Activated CD4-positive, alpha-beta T cell treated with anti-CD3 and anti-CD28 coated beads for 24 hours (primary cell): Measurements from ENCODE around the gene CHPF2.
A peak's percentile ranks its signal among the peaks of the same experiment; 100 is the strongest.

Source experiments
- DNase-seq, 2 donors: peaks; one replicate each; pipeline ENCODE4 v3.0.0-alpha.2; 2020; ENCODE audit warnings: low read depth in 2 of 2

Gene CHPF2

GRCh38 chr7:151206914-151207313 is 25.4 kb upstream of the CHPF2 start:
- no peak for DNase-seq

DNA sequence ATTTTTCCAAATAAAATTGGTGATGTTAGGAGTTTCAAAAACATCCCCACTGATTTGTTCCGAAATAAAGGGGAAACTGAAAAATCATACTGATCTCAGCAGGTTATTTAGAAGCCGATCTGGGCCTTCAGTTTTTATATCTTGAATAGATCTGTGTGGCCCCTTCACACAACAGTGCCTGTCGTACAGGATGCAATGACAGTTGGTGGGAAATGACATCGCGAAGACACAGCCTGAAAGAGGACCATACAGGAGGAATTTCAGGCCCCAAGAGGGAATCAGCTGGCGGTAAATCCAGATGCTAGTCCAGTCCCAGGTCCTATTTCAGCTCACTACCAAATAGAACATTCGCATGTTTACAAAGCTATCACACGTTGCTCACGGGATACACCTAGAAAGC is 25.0 kb upstream of the CHPF2 start:
- no peak for DNase-seq

DNA sequence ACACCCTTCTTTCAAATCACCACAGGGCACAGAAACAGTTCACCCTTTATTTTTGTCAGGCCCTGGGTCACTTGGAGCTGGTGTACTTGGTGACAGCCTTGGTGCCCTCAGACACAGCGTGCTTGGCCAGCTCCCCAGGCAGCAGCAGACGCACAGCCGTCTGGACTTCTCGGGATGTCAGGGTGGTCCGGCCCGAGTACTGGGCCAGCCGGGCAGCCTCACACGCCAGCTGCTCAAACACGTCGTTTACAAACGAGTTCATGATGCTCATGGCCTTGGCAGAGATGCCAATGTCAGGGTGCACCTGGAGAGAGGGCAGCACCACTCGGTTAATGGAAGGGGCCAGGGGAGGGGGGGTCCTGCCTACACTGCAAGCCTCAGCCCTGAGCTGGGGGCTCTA is 24.5 kb upstream of the CHPF2 start:
- no peak for DNase-seq

DNA sequence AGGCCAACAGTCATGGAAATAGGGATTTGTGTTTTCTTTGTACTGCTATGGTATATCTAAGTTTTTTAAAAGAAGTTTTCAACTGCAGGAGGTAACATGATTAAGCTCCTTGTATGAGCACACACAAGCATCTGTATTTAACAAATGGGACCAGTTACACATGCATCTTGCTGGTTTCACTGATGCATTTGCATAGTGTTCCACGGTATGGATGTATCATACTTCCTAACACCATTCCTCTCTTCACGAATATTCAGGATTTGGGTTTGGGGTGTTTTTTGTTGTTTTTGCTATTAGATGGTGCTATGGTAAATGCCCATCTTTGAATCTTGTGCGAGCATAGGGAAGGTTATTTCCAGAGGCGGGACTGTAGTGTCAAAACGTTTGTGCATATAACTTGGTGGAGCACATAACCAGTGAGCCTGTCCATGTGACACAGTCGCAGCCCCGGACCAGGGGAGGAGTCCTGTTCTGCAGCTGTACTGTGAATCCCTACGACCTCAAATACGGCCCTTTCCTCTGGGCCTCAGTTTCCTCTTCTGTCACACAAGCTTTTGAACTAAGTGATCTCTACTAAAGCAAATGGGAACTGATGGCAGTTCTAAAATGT is 23.9 kb upstream of the CHPF2 start:
- DNase-seq: no peak

- DNase-seq: no peak
These were observed 22.7 kb upstream of the CHPF2 start for GRCh38 chr7:151209588-151209987.

DNA sequence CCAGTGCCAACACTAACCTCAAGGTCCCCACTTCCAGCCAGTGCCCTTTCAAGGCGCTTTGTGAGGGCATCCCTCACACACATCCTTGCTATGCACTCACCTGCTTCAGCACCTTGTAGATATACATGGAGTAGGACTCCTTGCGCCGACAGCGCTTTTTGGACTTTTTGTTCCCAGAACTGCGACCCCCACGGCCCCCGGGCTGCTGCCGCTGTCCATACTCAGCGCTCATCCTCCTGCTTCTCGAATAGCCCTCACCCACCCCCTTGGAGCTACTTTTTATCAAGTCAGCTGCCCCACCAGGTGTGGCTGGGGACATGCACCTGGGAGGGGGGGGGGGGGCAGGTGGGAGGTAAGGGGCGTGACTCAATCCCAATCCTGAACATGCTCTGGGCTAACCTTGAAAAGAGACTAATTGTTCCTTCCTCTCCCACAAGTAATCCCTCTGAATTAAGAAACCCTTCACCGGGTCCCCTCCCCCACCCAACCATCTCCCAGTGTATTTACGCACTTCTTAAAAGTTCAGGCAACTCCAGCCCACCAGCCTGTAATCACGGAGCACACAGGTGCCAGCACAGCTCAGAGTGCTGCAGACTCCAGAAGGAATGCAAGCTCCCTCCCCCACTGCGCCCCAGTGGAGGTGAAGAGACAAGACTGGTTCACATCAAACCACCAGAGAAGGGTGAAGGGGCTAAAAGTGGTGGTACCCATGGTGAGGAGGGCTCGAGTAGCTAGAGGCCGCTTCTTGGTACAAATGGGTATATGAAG is 22.0 kb upstream of the CHPF2 start, which contains the start of gene H2BK1:
Gene H2BK1, minus strand, starts transcription at position 402 of the 768 bp plus-strand sequence. Its CDS starts 170 bp downstream, at position 232.
- no peak for DNase-seq

DNA sequence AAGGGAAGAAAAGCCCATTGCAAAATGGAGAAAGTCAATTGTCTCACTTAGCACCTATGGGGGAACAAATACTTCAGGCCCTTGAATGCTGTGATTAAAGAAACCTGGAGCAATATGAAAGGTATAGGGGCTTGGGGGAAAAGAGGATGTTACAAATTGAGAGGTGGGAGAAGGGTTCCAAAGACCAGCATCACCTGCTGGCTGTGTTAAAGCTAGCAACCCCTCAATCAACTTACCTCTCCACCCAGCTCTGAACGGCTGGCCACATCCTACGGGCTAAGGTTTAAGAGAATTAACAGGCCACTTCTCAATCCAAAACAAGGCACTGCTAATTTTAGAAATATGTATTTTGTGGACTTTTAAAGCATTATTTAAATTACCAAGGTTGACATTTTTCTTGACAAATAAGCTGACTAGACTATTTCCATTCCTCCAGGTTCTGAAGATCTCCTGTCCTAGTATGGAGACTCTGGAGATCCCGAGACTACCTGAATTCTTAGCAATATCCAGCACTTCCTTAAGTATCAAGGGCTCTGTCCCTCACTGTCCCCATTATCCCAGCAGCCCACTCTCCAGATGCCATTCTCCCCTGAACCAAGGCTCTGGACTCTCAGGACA is 21.0 kb upstream of the CHPF2 start:
- no peak for DNase-seq

GRCh38 chr7:151212626-151213025 is 19.7 kb upstream of the CHPF2 start:
- DNase-seq: no peak

DNA sequence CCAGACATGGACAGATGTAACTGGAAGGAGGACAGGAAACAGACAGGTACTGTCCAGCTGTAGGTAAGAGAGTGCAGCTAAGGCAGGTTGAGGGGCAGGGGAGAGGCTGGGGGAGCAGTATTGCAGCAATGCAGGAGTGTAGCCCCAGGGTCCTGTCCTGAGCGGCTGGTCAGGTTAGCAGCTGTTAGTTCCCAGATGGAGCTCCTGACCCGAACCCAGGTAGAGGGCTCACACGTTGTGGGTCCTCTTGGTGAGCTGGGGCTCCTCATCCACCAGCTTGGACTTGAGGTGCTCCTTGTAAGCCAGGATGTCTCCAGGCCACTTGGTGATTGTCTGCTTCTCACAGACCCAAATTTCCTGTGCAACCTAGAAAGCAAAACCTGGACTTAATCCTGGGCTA is 18.5 kb upstream of the CHPF2 start:
- DNase-seq: no peak

- DNase-seq: no peak
These were observed 16.9 kb upstream of the CHPF2 start for GRCh38 chr7:151215396-151215795.

DNA sequence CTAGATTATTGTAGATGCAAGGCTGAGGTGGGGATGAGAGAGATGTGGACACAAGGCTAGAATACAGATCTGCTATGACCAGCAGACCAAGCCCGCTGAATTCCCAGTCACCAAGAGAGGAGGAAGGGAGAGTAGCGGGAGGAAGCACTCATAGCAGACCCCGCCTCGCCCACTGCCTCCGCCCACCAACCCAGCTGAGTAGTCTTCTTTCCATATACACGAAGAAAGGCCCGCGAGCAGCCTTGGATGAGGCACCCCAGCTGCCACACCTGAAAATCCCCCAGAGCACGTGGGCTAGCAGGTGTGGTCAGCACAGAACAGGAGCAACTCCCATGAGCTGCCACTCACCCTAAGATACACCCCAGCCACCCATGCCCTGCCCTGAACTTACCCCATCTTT is 14.1 kb upstream of the CHPF2 start:
- no peak for DNase-seq

- DNase-seq: no peak
These were observed 8.6 kb upstream of the CHPF2 start for GRCh38 chr7:151223728-151224127.

GRCh38 chr7:151225948-151226510 is 6.3 kb upstream of the CHPF2 start:
- no peak for DNase-seq

DNA sequence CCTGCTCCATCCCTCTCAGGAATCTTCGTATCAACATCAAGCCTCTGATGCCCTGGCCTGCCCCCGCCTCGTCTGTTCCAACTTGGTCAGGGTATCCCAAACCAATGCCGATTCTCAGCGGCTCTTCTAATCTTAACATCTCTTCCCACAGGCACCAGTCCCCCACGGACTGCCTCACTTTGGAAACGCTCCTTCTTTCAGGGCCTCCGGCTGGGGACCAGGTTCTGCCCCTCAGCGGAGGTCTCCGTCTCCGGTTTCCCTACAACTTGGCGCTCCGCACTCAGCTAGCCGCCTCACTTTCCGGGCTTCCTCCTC is 5.8 kb upstream of the CHPF2 start:
- no peak for DNase-seq

DNA sequence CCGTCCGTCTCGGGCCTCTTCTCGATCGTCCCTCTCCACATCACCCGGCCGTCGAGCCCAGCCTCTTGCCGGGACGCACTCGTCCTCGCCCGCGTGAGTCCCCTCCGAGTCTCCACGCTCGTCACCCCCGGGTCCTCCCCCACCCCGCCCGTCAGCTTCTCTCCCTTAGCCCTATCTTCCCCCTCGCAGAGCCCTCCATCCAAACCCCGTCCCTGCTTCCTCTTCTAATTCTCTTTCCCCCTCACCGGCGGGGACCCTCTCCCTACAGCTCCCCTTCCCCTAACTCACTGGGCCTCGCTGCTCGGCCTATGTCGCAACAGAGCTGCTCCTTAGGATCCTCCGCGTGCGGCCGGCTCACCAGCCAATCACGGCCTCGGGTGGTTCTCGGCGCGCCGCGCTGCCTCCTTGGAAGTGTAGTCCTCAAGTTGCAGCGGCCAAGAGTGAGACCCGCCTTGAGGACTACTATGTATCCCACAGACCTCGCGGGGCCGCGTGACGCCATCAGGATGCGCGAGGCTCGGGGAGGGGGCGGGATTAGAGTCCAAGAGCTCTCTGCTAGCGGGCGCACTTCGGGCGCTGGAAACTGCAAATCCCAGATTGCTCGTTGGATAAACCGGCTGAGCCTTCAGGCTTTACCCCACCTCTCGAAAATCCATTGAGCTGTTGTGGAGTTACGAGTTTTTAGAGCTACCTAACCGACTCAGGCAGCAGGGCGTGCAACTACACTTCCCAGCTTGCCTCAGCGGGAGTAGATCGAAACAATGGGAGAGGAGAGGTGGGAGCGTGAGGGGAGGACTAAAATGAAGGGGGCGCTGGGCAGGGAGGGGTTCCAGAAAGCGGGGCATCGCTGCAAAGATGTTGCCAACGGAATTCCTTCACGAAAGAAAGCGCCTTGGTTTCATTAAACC is 5.2 kb upstream of the CHPF2 start, which contains the start of gene ABCF2:
Gene ABCF2, minus strand, starts transcription at position 331 of the 908 bp plus-strand sequence. CDS start 747 bp downstream, outside the sequence.
- peak; percentile 94 to 99 for DNase-seq

- no peak for DNase-seq
These were observed 4.0 kb upstream of the CHPF2 start for GRCh38 chr7:151228024-151228866.

GRCh38 chr7:151229249-151229648 is 3.0 kb upstream of the CHPF2 start:
- no peak for DNase-seq

- DNase-seq: no peak
These were observed 1.2 kb upstream of the CHPF2 start for GRCh38 chr7:151231080-151231479.

GRCh38 chr7:151232917-151233701 is 826 bp downstream of the CHPF2 start:
- peak; percentile 54 to 57 for DNase-seq

DNA sequence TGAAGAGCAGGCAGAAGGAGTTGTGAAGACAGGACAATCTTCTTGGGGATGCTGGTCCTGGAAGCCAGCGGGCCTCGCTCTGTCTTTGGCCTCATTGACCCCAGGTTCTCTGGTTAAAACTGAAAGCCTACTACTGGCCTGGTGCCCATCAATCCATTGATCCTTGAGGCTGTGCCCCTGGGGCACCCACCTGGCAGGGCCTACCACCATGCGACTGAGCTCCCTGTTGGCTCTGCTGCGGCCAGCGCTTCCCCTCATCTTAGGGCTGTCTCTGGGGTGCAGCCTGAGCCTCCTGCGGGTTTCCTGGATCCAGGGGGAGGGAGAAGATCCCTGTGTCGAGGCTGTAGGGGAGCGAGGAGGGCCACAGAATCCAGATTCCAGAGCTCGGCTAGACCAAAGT is 1.5 kb downstream of the CHPF2 start:
- DNase-seq: no peak
